ENCODE measurements around the gene NR5A1. TPM values are rescaled to one million over a fixed set of nuclear protein-coding genes. Genes with fewer than 3 reads are reported as not detected.

Gene NR5A1
- polyA plus RNA-seq, 2 of the 4 experiments (the other 2 are of a cell fraction) = not detected

DNA sequence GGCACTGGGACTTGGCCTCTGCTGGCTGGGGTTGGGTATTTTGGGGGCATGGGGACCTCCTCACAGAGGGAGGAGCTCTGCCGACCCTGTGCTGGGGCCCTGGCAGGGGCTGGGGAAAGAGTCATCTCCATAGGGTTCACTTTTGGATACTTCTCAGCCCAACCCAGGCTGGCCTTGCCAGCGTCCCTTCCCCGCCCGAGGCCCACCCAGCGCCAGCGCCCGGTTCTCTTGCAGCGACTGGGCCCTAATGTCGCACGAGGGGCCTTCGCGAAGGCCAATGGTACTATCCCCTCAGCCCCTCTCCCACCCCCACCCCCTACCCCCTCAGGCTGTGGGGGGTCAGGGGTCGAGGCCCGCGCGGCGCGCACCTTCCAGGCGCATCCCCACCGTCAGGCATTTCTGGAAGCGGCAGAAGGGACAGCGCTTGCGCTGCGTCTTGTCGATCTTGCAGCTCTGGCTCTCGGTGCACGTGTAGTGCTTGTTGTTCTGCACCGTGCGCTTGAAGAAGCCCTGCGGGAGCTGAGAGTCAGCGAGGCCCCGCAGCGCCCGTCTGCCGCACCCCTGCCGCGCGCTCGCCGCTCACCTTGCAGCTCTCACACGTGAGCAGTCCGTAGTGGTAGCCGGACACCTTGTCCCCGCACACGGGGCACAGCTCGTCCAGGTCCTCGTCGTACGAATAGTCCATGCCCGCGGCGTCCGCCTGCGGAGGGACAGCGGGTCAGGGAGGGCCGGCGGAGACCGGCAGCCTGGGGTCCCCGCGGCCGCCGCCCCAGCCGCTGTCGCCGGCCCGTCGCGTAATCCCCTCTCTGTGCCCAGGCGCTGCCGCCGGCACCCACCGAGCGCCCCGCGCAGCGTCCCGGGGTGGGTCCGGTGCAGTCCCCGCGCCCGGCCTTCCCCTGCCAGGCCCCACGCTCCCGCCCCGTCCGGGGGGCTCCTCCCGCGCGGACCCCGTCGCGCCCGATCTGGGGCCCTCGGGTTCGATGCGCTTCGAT, 4.2 kb downstream of the NR5A1 start:
- WGBS (ENCODE audit: missing lambda C conversion rate) = 63% methylated on average over 31 of the region's 96 CpGs
- H3K27ac ChIP-seq = no peak overlapping the region
- no peak for DNase-seq (ENCODE audit: low read depth in 1 of 2, low spot score in 1 of 2)
- TF ChIP-seq CBX2 (IDR thresholded peaks at IDR 0.05; ENCODE audit: borderline replicate concordance, low read depth) (no peak), POLR2A (IDR thresholded peaks at IDR 0.05; ENCODE audit: low read length) (no peak), ZFP36 (IDR thresholded peaks at IDR 0.05; ENCODE audit: borderline replicate concordance, partially characterized antibody) (no peak), CHD2 (IDR thresholded peaks at IDR 0.05; ENCODE audit: low read length, partially characterized antibody) (no peak), RAD21 (conservative IDR thresholded peaks at IDR 0.05 in 1 of 2, IDR thresholded peaks at IDR 0.05 in 1 of 2) (no peak), KDM1A (IDR thresholded peaks at IDR 0.05; ENCODE audit: low read depth) (no peak), TP53 (CRISPR knock-in tag; IDR thresholded peaks at IDR 0.05) (no peak), MAZ (IDR thresholded peaks at IDR 0.05; ENCODE audit: borderline replicate concordance, low read depth, low read length) (no peak), MAFK (IDR thresholded peaks at IDR 0.05; ENCODE audit: partially characterized antibody) (no peak), NPAS2 (CRISPR knock-in tag; IDR thresholded peaks at IDR 0.05; ENCODE audit: borderline replicate concordance) (no peak), ZSCAN20 (CRISPR knock-in tag; IDR thresholded peaks at IDR 0.05) (no peak), GATA3 (IDR thresholded peaks at IDR 0.05; ENCODE audit: borderline replicate concordance) (no peak), EP300 (IDR thresholded peaks at IDR 0.05) (no peak), JUN (IDR thresholded peaks at IDR 0.05) (no peak), TFCP2L1 (CRISPR knock-in tag; IDR thresholded peaks at IDR 0.05) (no peak), HOXB13 (CRISPR knock-in tag; IDR thresholded peaks at IDR 0.05; ENCODE audit: low read depth) (no peak), ZC3H11A (IDR thresholded peaks at IDR 0.05) (no peak)
- TF ChIP-seq, protein P1, sequence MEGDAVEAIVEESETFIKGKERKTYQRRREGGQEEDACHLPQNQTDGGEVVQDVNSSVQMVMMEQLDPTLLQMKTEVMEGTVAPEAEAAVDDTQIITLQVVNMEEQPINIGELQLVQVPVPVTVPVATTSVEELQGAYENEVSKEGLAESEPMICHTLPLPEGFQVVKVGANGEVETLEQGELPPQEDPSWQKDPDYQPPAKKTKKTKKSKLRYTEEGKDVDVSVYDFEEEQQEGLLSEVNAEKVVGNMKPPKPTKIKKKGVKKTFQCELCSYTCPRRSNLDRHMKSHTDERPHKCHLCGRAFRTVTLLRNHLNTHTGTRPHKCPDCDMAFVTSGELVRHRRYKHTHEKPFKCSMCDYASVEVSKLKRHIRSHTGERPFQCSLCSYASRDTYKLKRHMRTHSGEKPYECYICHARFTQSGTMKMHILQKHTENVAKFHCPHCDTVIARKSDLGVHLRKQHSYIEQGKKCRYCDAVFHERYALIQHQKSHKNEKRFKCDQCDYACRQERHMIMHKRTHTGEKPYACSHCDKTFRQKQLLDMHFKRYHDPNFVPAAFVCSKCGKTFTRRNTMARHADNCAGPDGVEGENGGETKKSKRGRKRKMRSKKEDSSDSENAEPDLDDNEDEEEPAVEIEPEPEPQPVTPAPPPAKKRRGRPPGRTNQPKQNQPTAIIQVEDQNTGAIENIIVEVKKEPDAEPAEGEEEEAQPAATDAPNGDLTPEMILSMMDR (IDR thresholded peaks at IDR 0.05) = no peak
- H3K9me3 ChIP-seq = no peaks in the 10 kb centered on the region
- no peak for ATAC-seq
- peak overlapping the region; percentile 83 for H3K4me2 ChIP-seq
- ChIA-PET CTCF (interaction anchor here (0.5 to 3.0 kb wide), 4 partner anchors 12 to 49 kb away, joined by 3 to 16 read pairs (median 4); no protein-coding TSS in a partner anchor), POLR2A (no interaction called here)
- H3K4me1 ChIP-seq = 0 out of 3 replicates have a peak, but pooled peaks cover 3% of the 10 kb centered on the region
- no peak overlapping the region; the same call in 2 of the 3 replicates for H3K4me3 ChIP-seq
- no peak for FAIRE-seq

DNA sequence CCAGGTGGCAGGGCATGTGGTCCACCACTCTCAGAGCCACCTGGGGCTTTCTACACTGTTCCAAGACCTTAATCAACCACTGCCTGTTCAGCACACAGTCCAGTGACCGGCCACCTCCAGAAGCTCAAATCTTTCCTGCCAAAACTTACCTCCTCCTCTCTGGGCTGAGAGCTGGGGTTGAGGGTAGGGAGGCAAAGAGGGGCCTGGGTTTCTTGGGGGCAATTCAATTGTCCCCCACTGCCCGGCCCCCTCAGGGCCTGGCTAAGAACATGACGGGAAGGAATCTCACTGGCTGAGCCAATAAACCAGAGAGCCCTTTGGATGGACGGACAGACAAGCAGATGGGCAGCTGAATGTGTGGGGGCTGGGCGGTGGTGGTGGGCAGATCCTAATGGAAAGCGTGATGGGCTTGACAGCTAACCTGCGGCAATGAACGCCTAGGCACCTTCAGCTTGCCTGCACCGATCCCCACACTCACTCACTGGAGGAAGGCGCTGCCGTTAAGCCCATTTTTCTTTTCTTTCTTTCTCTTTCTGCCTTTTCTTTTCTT, 5.4 kb downstream of the NR5A1 start:
- Histone ChIP-seq H3K9me3 (no peaks in the 10 kb centered on the region), H3K4me3 (no peak overlapping the region), H3K27ac (no peak overlapping the region), H3K4me1 (0 out of 3 replicates have a peak, but pooled peaks cover 3% of the 10 kb centered on the region), H3K4me2 (no peak overlapping the region)
- DNase-seq (ENCODE audit: low read depth in 1 of 2, low spot score in 1 of 2) = no peak
- peak in 1 of 2 experiments; percentile 18; a peak in 3 of 6 replicates for ATAC-seq
- no peak for FAIRE-seq
- WGBS (ENCODE audit: missing lambda C conversion rate) = 70% methylated on average over 11 of the region's 11 CpGs
- ChIA-PET POLR2A (no interaction called here), CTCF (interaction anchor here (1.0 to 3.0 kb wide), 7 partner anchors 20 to 252 kb away, joined by 3 to 16 read pairs (median 3); no protein-coding TSS in a partner anchor)
- TF ChIP-seq HEYL (CRISPR knock-in tag; IDR thresholded peaks at IDR 0.05) (no peak), CHD2 (IDR thresholded peaks at IDR 0.05; ENCODE audit: low read length, partially characterized antibody) (no peak), CHD4 (IDR thresholded peaks at IDR 0.05; ENCODE audit: borderline replicate concordance) (no peak), JUN (IDR thresholded peaks at IDR 0.05) (no peak), MAZ (IDR thresholded peaks at IDR 0.05; ENCODE audit: borderline replicate concordance, low read depth, low read length) (no peak), MAFK (IDR thresholded peaks at IDR 0.05; ENCODE audit: partially characterized antibody) (no peak), SREBF2 (IDR thresholded peaks at IDR 0.05) (no peak), NFE2L2 (conservative IDR thresholded peaks at IDR 0.05; ENCODE audit: low read length) (no peak), BHLHE40 (IDR thresholded peaks at IDR 0.05; ENCODE audit: low read depth, low read length) (no peak), CEBPB (IDR thresholded peaks at IDR 0.05) (no peak), RAD21 (conservative IDR thresholded peaks at IDR 0.05 in 1 of 2, IDR thresholded peaks at IDR 0.05 in 1 of 2) (no peak), TFCP2L1 (CRISPR knock-in tag; IDR thresholded peaks at IDR 0.05) (no peak), GATA3 (IDR thresholded peaks at IDR 0.05; ENCODE audit: borderline replicate concordance) (no peak)
- TF ChIP-seq, protein P2, sequence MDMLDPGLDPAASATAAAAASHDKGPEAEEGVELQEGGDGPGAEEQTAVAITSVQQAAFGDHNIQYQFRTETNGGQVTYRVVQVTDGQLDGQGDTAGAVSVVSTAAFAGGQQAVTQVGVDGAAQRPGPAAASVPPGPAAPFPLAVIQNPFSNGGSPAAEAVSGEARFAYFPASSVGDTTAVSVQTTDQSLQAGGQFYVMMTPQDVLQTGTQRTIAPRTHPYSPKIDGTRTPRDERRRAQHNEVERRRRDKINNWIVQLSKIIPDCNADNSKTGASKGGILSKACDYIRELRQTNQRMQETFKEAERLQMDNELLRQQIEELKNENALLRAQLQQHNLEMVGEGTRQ (IDR thresholded peaks at IDR 0.05) = no peak

All from A549 (cell line).